GM12891 (cell line): ENCODE measurements around the gene SHB.

ENCODE experiments used
- POLR2AphosphoS5 ChIP-seq: IDR thresholded peaks from 2 replicates; pipeline ENCODE4 v1.6.1; 2011; ENCODE audit warnings: low read depth, low read length, control low read depth
- TAF1 ChIP-seq: IDR thresholded peaks from 2 replicates; pipeline ENCODE4 v1.6.1; 2011; ENCODE audit warnings: low read depth, low read length, control low read depth

DNA sequence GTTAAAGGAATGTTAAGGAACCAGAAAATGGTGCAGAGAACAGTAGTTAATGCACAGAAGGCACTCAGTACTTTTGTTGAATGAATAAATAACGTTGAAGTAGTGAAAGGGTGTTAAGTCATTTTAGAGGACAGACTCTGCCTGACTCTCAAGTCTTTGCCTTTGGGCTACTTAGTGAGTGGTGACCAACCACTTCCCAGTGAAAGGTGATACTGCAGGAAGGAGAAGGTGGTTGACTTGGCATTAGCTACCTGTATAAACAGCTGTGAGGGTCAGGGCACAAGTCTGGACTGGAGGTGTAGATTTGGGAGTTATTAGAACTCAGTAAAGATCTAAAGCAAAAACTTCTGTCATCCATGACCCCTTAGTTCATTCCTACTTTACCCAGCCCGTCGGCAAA lies 4.9 kb upstream of the SHB start:
- TF ChIP-seq TAF1 (no peak), POLR2AphosphoS5 (no peak)
